ENCODE measurements around the gene CHST3. TPM values are rescaled to one million over a fixed set of nuclear protein-coding genes. Genes with fewer than 3 reads are reported as not detected.

Gene CHST3
- total RNA-seq, 1 donor from 2014 or later, result 9.0 TPM

GRCh38 chr10:71990706-71991269 is 26.6 kb downstream of the CHST3 start:
- ATAC-seq, result peak; percentile 87

- no peak for ATAC-seq
Measured at GRCh38 chr10:71995449-71995848, 31.3 kb downstream of the CHST3 start.

GRCh38 chr10:71995887-71996575 is 31.8 kb downstream of the CHST3 start:
- no peak for ATAC-seq

GRCh38 chr10:71996592-71997371 is 32.6 kb downstream of the CHST3 start:
- no peak for ATAC-seq

- peak; percentile 60 for ATAC-seq
Measured at GRCh38 chr10:71998119-71998839, 34.1 kb downstream of the CHST3 start.

GRCh38 chr10:71998840-71999194 is 34.6 kb downstream of the CHST3 start:
- ATAC-seq, result peak; percentile 82

GRCh38 chr10:71999360-72000072 is 35.3 kb downstream of the CHST3 start:
- peak; percentile 53 for ATAC-seq

- ATAC-seq, result no peak
Measured at GRCh38 chr10:72000073-72001032, 36.2 kb downstream of the CHST3 start.

GRCh38 chr10:72001033-72001395 is 36.8 kb downstream of the CHST3 start:
- no peak for ATAC-seq

- no peak for ATAC-seq
Measured at GRCh38 chr10:72002354-72003295, 38.4 kb downstream of the CHST3 start.

GRCh38 chr10:72006026-72006425 is 41.8 kb downstream of the CHST3 start:
- ATAC-seq, result no peak

- ATAC-seq, result no peak
Measured at GRCh38 chr10:72007246-72007892, 43.2 kb downstream of the CHST3 start.

GRCh38 chr10:72008096-72008981 is 44.1 kb downstream of the CHST3 start:
- peak; percentile 44 for ATAC-seq

- ATAC-seq, result peak; percentile 85
Measured at GRCh38 chr10:72009051-72009424, 44.8 kb downstream of the CHST3 start.

- ATAC-seq, result peak; percentile 69
Measured at GRCh38 chr10:72009425-72010081, 45.4 kb downstream of the CHST3 start.

- no peak for ATAC-seq
Measured at GRCh38 chr10:72010234-72010973, 46.2 kb downstream of the CHST3 start.

GRCh38 chr10:72011016-72011415 is 46.8 kb downstream of the CHST3 start:
- ATAC-seq, result no peak
